Measurements from ENCODE around the gene MDFI.

MDFI gene

DNA sequence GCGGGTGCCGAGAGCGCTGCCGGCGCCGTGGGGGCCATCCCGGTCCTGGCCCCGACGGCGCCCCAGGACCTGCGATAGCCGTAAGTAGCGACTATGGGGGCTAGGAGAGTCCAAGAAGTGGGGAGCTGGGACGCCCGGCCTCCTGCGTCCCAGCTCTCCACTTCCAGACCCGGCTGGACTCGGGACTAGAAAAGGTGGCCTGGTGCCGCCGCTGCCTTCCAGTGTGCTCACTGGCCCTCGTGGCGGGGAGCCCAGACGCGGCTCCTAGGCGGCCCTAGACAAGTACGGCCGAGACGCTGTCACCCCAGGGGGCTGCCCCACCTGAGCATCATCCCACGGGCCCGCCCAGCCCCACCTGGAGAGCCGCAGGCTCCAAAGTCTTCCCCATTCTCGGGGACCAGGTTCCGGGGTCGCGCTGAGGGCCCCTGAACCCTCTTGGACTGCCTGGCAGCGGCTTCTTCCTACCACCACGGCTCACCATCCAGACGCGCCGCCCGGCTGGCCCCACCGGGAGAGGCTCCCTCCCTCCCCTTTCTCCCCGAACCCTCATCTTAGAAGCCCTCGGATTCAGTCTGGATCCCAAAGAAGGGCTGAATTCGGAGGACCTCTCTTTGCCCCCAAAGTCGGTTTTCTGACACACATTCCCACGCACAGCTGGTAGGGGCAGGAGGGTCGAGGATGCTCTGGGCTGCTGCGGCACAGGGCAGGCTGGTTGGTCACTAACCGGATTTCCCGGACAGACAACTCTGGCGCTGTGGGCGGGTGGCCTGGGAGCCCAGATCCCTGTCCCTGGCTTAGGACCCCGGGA, 870 bp upstream of the MDFI start:
- H3K79me2 ChIP-seq (ENCODE audit: control insufficient read depth, insufficient read depth, low read length), result peaks cover 33% of the 10 kb centered on the region
- H3K4me3 ChIP-seq (ENCODE audit: low read length), result peak overlapping the region; percentile 71
- H3K36me3 ChIP-seq (ENCODE audit: control insufficient read depth, insufficient read depth, low read length), result no peaks in the 10 kb centered on the region
- no CpG with 5 or more reads among the region's 54 CpGs for WGBS (ENCODE audit: extremely low coverage, insufficient coverage, low lambda C conversion rate)
- H3K4ac ChIP-seq (ENCODE audit: low read depth, low read length), result peak overlapping the region; percentile 90
- no peak overlapping the region for H4K5ac ChIP-seq (ENCODE audit: low read length)
- H2BK120ac ChIP-seq (ENCODE audit: low read depth, low read length), result peak overlapping the region; percentile 19
- DNase-seq, result peak; percentile 71
- peak overlapping the region; percentile 88 for H3K56ac ChIP-seq (ENCODE audit: low read length)
- H3K79me1 ChIP-seq (ENCODE audit: low read length), result peaks cover 23% of the 10 kb centered on the region
- H3K23ac ChIP-seq (ENCODE audit: low read length), result peak overlapping the region; percentile 52
- H2AK5ac ChIP-seq (ENCODE audit: low read length), result no peak overlapping the region
- peaks cover 18% of the 10 kb centered on the region for H3K4me1 ChIP-seq (ENCODE audit: control insufficient read depth, low read depth, low read length)
- peak overlapping the region; percentile 88 for H3K9ac ChIP-seq (ENCODE audit: low read length)
- peak overlapping the region; percentile 25 for H3K18ac ChIP-seq (ENCODE audit: low read length)
- peak overlapping the region; percentile 67 for H4K8ac ChIP-seq (ENCODE audit: low read depth, low read length)
- H3K27me3 ChIP-seq (ENCODE audit: insufficient read depth, low read length, poor library complexity), result no peaks in the 10 kb centered on the region
- H2BK15ac ChIP-seq (replicated peaks; ENCODE audit: low read depth), result peak overlapping the region; percentile 23
- H3K27ac ChIP-seq (ENCODE audit: low read depth, low read length), result peak overlapping the region; percentile 78
- peak overlapping the region; percentile 21 for H2BK5ac ChIP-seq (ENCODE audit: low read length)
- peak overlapping the region; percentile 100 for H3K4me2 ChIP-seq (ENCODE audit: low read length)

DNA sequence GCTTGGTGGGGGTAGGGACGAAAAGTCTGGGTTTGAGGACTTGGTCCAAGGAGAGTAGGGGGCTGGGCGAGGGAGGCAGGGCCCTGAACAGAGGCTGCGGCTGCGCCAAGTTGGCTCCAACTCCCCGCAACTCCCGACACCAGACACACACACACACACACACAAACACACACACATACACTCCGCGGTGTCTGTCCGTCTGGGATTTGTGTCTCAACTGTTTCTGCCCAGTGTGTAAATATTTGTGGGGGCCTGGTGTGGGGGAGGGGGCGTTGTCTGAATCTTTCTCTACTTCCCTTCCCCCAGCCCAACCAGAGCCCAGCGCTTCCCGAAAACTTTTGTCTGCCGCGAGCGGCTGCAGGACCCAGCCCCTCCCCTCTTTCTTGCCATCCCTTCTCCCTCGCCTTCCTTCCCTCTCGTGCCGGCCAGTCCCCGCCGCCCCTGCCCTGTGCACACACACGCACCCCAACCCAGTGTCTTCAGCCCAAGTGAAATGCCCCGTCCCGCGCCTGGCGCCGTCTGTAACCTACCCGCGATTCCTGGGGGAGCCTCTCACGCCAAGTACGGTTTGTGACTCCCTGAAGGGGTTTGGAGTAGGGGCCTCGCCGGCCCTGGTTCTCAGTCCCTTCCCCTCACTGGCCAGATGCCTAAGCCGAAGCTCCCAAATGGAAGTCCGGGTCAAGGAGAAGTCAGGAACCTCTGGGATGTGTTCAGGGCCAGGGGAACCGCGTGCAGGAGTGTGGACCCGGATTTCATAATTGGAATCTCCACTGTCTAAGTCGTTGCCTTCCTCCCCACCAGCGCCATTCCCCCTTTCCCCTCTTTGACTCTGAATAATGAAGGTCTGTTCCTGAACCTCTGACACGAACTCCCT, 904 bp downstream of the MDFI start:
- Histone ChIP-seq H4K8ac (ENCODE audit: low read depth, low read length) (no peak overlapping the region), H2BK120ac (ENCODE audit: low read depth, low read length) (peak overlapping the region; percentile 86), H3K9ac (ENCODE audit: low read length) (peak overlapping the region; percentile 89), H3K36me3 (ENCODE audit: control insufficient read depth, insufficient read depth, low read length) (no peaks in the 10 kb centered on the region), H2AK5ac (ENCODE audit: low read length) (peak overlapping the region; percentile 55), H3K27ac (ENCODE audit: low read depth, low read length) (peak overlapping the region; percentile 88), H3K79me1 (ENCODE audit: low read length) (peaks cover 28% of the 10 kb centered on the region), H3K4me2 (ENCODE audit: low read length) (peak overlapping the region; percentile 45), H2BK5ac (ENCODE audit: low read length) (peak overlapping the region; percentile 83), H3K56ac (ENCODE audit: low read length) (peak overlapping the region; percentile 88), H3K4me3 (ENCODE audit: low read length) (peak overlapping the region; percentile 60), H3K4me1 (ENCODE audit: control insufficient read depth, low read depth, low read length) (peaks cover 29% of the 10 kb centered on the region), H2BK15ac (replicated peaks; ENCODE audit: low read depth) (no peak overlapping the region), H3K18ac (ENCODE audit: low read length) (peak overlapping the region; percentile 91), H3K27me3 (ENCODE audit: insufficient read depth, low read length, poor library complexity) (no peaks in the 10 kb centered on the region), H3K4ac (ENCODE audit: low read depth, low read length) (peak overlapping the region; percentile 98), H3K23ac (ENCODE audit: low read length) (peak overlapping the region; percentile 98), H4K5ac (ENCODE audit: low read length) (no peak overlapping the region), H3K79me2 (ENCODE audit: control insufficient read depth, insufficient read depth, low read length) (peaks cover 39% of the 10 kb centered on the region)
- DNase-seq, result peak; percentile 82
- WGBS (ENCODE audit: extremely low coverage, insufficient coverage, low lambda C conversion rate), result no CpG with 5 or more reads among the region's 40 CpGs

DNA sequence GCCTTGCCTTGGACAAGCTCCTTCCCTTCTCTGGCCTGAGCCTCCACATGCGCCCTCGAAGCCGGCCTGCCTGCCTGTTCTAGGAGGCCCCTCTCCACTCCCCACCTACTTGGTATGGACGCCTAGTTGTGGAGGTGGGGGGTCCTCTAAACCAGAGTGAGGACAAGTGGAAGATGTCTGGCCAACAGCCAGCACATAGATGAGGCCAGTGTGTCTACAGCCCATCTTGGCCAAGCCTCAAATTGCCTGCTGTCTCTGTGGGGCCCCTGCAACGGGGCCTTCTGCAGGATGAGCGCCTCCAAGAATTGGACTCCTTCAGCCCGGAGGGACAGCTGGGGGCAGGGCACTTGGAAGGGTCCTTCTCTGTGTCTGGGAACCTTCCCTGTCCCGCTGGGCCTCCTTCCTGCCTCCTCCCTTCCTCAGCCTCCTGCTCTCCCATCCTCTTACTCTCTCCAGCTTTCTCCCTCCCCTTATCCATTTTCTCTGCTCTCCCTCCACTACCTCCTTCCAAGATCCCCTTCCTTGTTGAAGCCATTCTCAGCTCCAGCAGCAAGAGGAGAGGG, 1.6 kb downstream of the MDFI start:
- no CpG with 5 or more reads among the region's 8 CpGs for WGBS (ENCODE audit: extremely low coverage, insufficient coverage, low lambda C conversion rate)
- no peak overlapping the region for H4K8ac ChIP-seq (ENCODE audit: low read depth, low read length)
- H3K27ac ChIP-seq (ENCODE audit: low read depth, low read length), result peak overlapping the region; percentile 88

GRCh38 chr6:41640426-41640825, 2.2 kb downstream of the MDFI start:
- H3K4me2 ChIP-seq (ENCODE audit: low read length), result peak overlapping the region; percentile 45
- H2BK15ac ChIP-seq (replicated peaks; ENCODE audit: low read depth), result no peak overlapping the region
- peaks cover 39% of the 10 kb centered on the region for H3K79me2 ChIP-seq (ENCODE audit: control insufficient read depth, insufficient read depth, low read length)
- peaks cover 31% of the 10 kb centered on the region for H3K4me1 ChIP-seq (ENCODE audit: control insufficient read depth, low read depth, low read length)
- H3K23ac ChIP-seq (ENCODE audit: low read length), result peak overlapping the region; percentile 48
- no peaks in the 10 kb centered on the region for H3K36me3 ChIP-seq (ENCODE audit: control insufficient read depth, insufficient read depth, low read length)
- no peak overlapping the region for H4K5ac ChIP-seq (ENCODE audit: low read length)
- H3K4me3 ChIP-seq (ENCODE audit: low read length), result no peak overlapping the region
- DNase-seq, result no peak
- no peak overlapping the region for H4K8ac ChIP-seq (ENCODE audit: low read depth, low read length)
- H2BK120ac ChIP-seq (ENCODE audit: low read depth, low read length), result peak overlapping the region; percentile 17
- H3K56ac ChIP-seq (ENCODE audit: low read length), result peak overlapping the region; percentile 88
- H3K79me1 ChIP-seq (ENCODE audit: low read length), result peaks cover 28% of the 10 kb centered on the region
- peak overlapping the region; percentile 61 for H3K18ac ChIP-seq (ENCODE audit: low read length)
- H3K9ac ChIP-seq (ENCODE audit: low read length), result peak overlapping the region; percentile 89
- no CpG with 5 or more reads among the region's 7 CpGs for WGBS (ENCODE audit: extremely low coverage, insufficient coverage, low lambda C conversion rate)
- H2AK5ac ChIP-seq (ENCODE audit: low read length), result no peak overlapping the region
- no peaks in the 10 kb centered on the region for H3K27me3 ChIP-seq (ENCODE audit: insufficient read depth, low read length, poor library complexity)
- peak overlapping the region; percentile 66 for H3K4ac ChIP-seq (ENCODE audit: low read depth, low read length)
- H2BK5ac ChIP-seq (ENCODE audit: low read length), result peak overlapping the region; percentile 61
- H3K27ac ChIP-seq (ENCODE audit: low read depth, low read length), result peak overlapping the region; percentile 71

More for the DNA sequence above, 1.6 kb downstream of the MDFI start:
- Histone ChIP-seq H3K23ac (ENCODE audit: low read length) (peak overlapping the region; percentile 98), H3K4ac (ENCODE audit: low read depth, low read length) (peak overlapping the region; percentile 66), H3K4me3 (ENCODE audit: low read length) (peak overlapping the region; percentile 60), H3K79me1 (ENCODE audit: low read length) (peaks cover 28% of the 10 kb centered on the region), H3K36me3 (ENCODE audit: control insufficient read depth, insufficient read depth, low read length) (no peaks in the 10 kb centered on the region), H3K9ac (ENCODE audit: low read length) (peak overlapping the region; percentile 89), H3K4me2 (ENCODE audit: low read length) (peak overlapping the region; percentile 45), H4K5ac (ENCODE audit: low read length) (no peak overlapping the region), H2AK5ac (ENCODE audit: low read length) (peak overlapping the region; percentile 55), H3K27me3 (ENCODE audit: insufficient read depth, low read length, poor library complexity) (no peaks in the 10 kb centered on the region), H3K18ac (ENCODE audit: low read length) (peak overlapping the region; percentile 91), H3K79me2 (ENCODE audit: control insufficient read depth, insufficient read depth, low read length) (peaks cover 39% of the 10 kb centered on the region), H2BK5ac (ENCODE audit: low read length) (peak overlapping the region; percentile 83), H2BK15ac (replicated peaks; ENCODE audit: low read depth) (no peak overlapping the region), H3K4me1 (ENCODE audit: control insufficient read depth, low read depth, low read length) (peaks cover 31% of the 10 kb centered on the region), H3K56ac (ENCODE audit: low read length) (peak overlapping the region; percentile 88), H2BK120ac (ENCODE audit: low read depth, low read length) (no peak overlapping the region)
- DNase-seq, result peak; percentile 73

GRCh38 chr6:41641352-41641925, 3.2 kb downstream of the MDFI start:
- H3K4me1 ChIP-seq (ENCODE audit: control insufficient read depth, low read depth, low read length), result peaks cover 31% of the 10 kb centered on the region
- no peak overlapping the region for H3K27ac ChIP-seq (ENCODE audit: low read depth, low read length)
- no peak overlapping the region for H2BK120ac ChIP-seq (ENCODE audit: low read depth, low read length)
- no peak overlapping the region for H3K23ac ChIP-seq (ENCODE audit: low read length)
- WGBS (ENCODE audit: extremely low coverage, insufficient coverage, low lambda C conversion rate), result no CpG with 5 or more reads among the region's 9 CpGs
- no peaks in the 10 kb centered on the region for H3K27me3 ChIP-seq (ENCODE audit: insufficient read depth, low read length, poor library complexity)
- H3K36me3 ChIP-seq (ENCODE audit: control insufficient read depth, insufficient read depth, low read length), result no peaks in the 10 kb centered on the region
- H3K9ac ChIP-seq (ENCODE audit: low read length), result no peak overlapping the region
- H3K79me2 ChIP-seq (ENCODE audit: control insufficient read depth, insufficient read depth, low read length), result peaks cover 39% of the 10 kb centered on the region
- no peak overlapping the region for H4K8ac ChIP-seq (ENCODE audit: low read depth, low read length)
- peak overlapping the region; percentile 42 for H3K56ac ChIP-seq (ENCODE audit: low read length)
- H3K18ac ChIP-seq (ENCODE audit: low read length), result no peak overlapping the region
- peaks cover 37% of the 10 kb centered on the region for H3K79me1 ChIP-seq (ENCODE audit: low read length)
- no peak overlapping the region for H3K4ac ChIP-seq (ENCODE audit: low read depth, low read length)
- no peak overlapping the region for H2BK15ac ChIP-seq (replicated peaks; ENCODE audit: low read depth)
- H2BK5ac ChIP-seq (ENCODE audit: low read length), result no peak overlapping the region
- H4K5ac ChIP-seq (ENCODE audit: low read length), result no peak overlapping the region
- DNase-seq, result no peak
- no peak overlapping the region for H2AK5ac ChIP-seq (ENCODE audit: low read length)
- no peak overlapping the region for H3K4me2 ChIP-seq (ENCODE audit: low read length)
- H3K4me3 ChIP-seq (ENCODE audit: low read length), result no peak overlapping the region
